Neural cell (in vitro differentiated cells): ENCODE measurements around the gene RYR3. TPM values are rescaled to one million over a fixed set of nuclear protein-coding genes. Genes with fewer than 3 reads are reported as not detected.

Source experiments
- H2AFZ ChIP-seq: fragments of 200-600, 300-800 bp; sonication (generic), shearing (Covaris generic); 2 replicates; pipeline ENCODE4 v1.6.0; 2014; ENCODE audit warnings: low read depth, mild to moderate bottlenecking, antibody characterized with exemption, low read length, moderate library complexity
- H3F3A ChIP-seq: fragments of 200-600 bp; shearing (Covaris generic); 2 replicates; pipeline ENCODE4 v1.6.1; 2016; ENCODE audit warnings: mild to moderate bottlenecking, moderate library complexity, mixed read lengths, antibody characterized with exemption, low read length; ENCODE audit not compliant: insufficient read depth, poor library complexity, severe bottlenecking
- H3K27ac ChIP-seq: fragments of 200-600, 300-800 bp; sonication (generic), shearing (Covaris generic); 2 replicates; pipeline ENCODE4 v1.5.1; 2014; ENCODE audit warnings: mild to moderate bottlenecking, low read length, moderate library complexity
- H3K27me3 ChIP-seq: fragments of 300-800, 200-600 bp; sonication (generic), shearing (Covaris generic); 2 replicates; pipeline ENCODE4 v1.6.0; 2014; ENCODE audit warnings: mild to moderate bottlenecking, low read depth, low read length, moderate library complexity; ENCODE audit not compliant: insufficient read depth
- H3K36me3 ChIP-seq: fragments of 300-800, 200-600 bp; sonication (generic), shearing (Covaris generic); 2 replicates; pipeline ENCODE4 v1.5.1; 2014; ENCODE audit warnings: mild to moderate bottlenecking, antibody characterized with exemption, low read length, moderate library complexity; ENCODE audit not compliant: insufficient read depth
- H3K4me2 ChIP-seq: fragments of 300-800, 200-600 bp; sonication (generic), shearing (Covaris generic); 2 replicates; pipeline ENCODE4 v1.6.0; 2014; ENCODE audit warnings: mild to moderate bottlenecking, low read length
- H3K4me3 ChIP-seq: fragments of 300-800, 200-600 bp; sonication (generic), shearing (Covaris generic); 2 replicates; pipeline ENCODE4 v1.5.1; 2014; ENCODE audit warnings: mild to moderate bottlenecking, low read length, moderate library complexity
- H3K79me2 ChIP-seq: fragments of 200-600 bp; shearing (Covaris generic); replicated peaks from 2 replicates; pipeline ENCODE4 v1.6.0; 2014; ENCODE audit warnings: mild to moderate bottlenecking, low read length, moderate library complexity; ENCODE audit not compliant: insufficient read depth
- H3K9ac ChIP-seq: fragments of 300-800, 200-600 bp; sonication (generic), shearing (Covaris generic); 2 replicates; pipeline ENCODE4 v1.6.1; 2016; ENCODE audit warnings: mild to moderate bottlenecking, low read length, mixed read lengths
- H3K9me2 ChIP-seq: fragments of 200-600 bp; shearing (Covaris generic); 2 replicates; pipeline ENCODE4 v1.6.1; 2016; ENCODE audit warnings: mild to moderate bottlenecking, low read length, mixed read lengths; ENCODE audit not compliant: insufficient read depth
- H3K9me3 ChIP-seq: fragments of 200-600, 300-800 bp; sonication (generic), shearing (Covaris generic); 2 replicates; pipeline ENCODE4 v1.6.1; 2016; ENCODE audit warnings: mild to moderate bottlenecking, mixed run types, low read length, moderate library complexity, mixed read lengths
- H4K20me1 ChIP-seq: fragments of 200-600 bp; shearing (Covaris generic); 2 replicates; pipeline ENCODE4 v1.6.1; 2016; ENCODE audit warnings: mild to moderate bottlenecking, mixed run types; ENCODE audit not compliant: insufficient read depth
- EP300 ChIP-seq: fragments of 450-650 bp; conservative IDR thresholded peaks from 2 replicates; pipeline ENCODE4 v1.6.1; 2014; ENCODE audit warnings: antibody characterized with exemption, mild to moderate bottlenecking, moderate library complexity; ENCODE audit not compliant: poor library complexity, severe bottlenecking
- EZH2 ChIP-seq: fragments of 200-600, 300-800 bp; shearing (Covaris generic), sonication (generic); IDR thresholded peaks from 2 replicates; pipeline ENCODE4 v1.6.1; 2014; ENCODE audit warnings: antibody characterized with exemption, low read length, borderline replicate concordance, mild to moderate bottlenecking; ENCODE audit not compliant: insufficient read depth, poor library complexity, severe bottlenecking
- MXI1 ChIP-seq: fragments of 450-650 bp; conservative IDR thresholded peaks from 2 replicates; pipeline ENCODE4 v1.6.1; 2014; ENCODE audit warnings: antibody characterized with exemption, mild to moderate bottlenecking; ENCODE audit not compliant: poor library complexity, severe bottlenecking
- POLR2AphosphoS5 ChIP-seq: IDR thresholded peaks from 2 replicates; pipeline ENCODE4 v1.6.1; 2012
- RAD21 ChIP-seq: fragments of 450-650 bp; conservative IDR thresholded peaks from 2 replicates; pipeline ENCODE4 v1.6.1; 2014; ENCODE audit warnings: antibody characterized with exemption, mild to moderate bottlenecking, moderate library complexity
- SMC3 ChIP-seq: fragments of 450-650 bp; conservative IDR thresholded peaks from 2 replicates; pipeline ENCODE4 v1.6.1; 2014; ENCODE audit warnings: antibody characterized with exemption, mild to moderate bottlenecking, moderate library complexity; ENCODE audit not compliant: poor library complexity
- TAF1 ChIP-seq: IDR thresholded peaks from 2 replicates; pipeline ENCODE4 v1.6.1; 2012; ENCODE audit warnings: low read depth
- polyA plus RNA-seq: library from polyadenylated mRNA; depleted of rRNA; stranded (reverse); fragments of >200 nt; gene quantifications from 2 replicates; pipeline ENCODE4 v1.2.3, GENCODE V29; 2014
- TF ChIP-seq, protein P1 (sequence below): fragments of 450-650 bp; IDR thresholded peaks from 2 replicates; pipeline ENCODE4 v1.5.1; 2014; ENCODE audit warnings: antibody characterized with exemption, mild to moderate bottlenecking, moderate library complexity; ENCODE audit not compliant: poor library complexity, severe bottlenecking
- TF ChIP-seq, protein P2 (sequence below): IDR thresholded peaks from 2 replicates; pipeline ENCODE4 v1.6.1; 2012; ENCODE audit warnings: borderline replicate concordance

Gene RYR3
- polyA plus RNA-seq, 1 donor from 2014 or later, result 12.6 TPM

DNA sequence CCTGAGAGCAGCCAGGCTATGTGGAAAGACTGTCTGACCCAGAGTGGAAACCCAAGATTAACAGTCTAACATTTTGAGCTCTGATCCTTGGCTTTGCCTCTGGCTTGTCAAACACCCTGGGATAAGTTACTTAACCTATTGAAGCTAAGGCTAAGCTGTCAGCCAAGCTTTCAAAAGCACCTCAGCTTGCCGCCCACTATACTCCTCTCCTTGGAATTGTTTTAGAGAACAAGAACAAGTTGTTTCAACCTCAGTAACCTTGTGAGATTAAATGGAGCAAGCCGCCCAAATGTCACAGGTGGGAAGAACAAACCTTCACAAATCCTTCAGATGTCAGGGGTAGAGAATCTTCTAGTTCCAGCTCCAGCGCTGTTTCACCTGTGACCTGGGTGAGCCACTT is 235.1 kb downstream of the RYR3 start:
- H3K9me2 ChIP-seq, result no peaks in the 10 kb centered on the region
- H3K4me2 ChIP-seq, result no peak overlapping the region
- no peaks in the 10 kb centered on the region for H4K20me1 ChIP-seq
- no peaks in the 10 kb centered on the region for H3F3A ChIP-seq
- no peak overlapping the region for H3K4me3 ChIP-seq
- TF ChIP-seq, protein P1, sequence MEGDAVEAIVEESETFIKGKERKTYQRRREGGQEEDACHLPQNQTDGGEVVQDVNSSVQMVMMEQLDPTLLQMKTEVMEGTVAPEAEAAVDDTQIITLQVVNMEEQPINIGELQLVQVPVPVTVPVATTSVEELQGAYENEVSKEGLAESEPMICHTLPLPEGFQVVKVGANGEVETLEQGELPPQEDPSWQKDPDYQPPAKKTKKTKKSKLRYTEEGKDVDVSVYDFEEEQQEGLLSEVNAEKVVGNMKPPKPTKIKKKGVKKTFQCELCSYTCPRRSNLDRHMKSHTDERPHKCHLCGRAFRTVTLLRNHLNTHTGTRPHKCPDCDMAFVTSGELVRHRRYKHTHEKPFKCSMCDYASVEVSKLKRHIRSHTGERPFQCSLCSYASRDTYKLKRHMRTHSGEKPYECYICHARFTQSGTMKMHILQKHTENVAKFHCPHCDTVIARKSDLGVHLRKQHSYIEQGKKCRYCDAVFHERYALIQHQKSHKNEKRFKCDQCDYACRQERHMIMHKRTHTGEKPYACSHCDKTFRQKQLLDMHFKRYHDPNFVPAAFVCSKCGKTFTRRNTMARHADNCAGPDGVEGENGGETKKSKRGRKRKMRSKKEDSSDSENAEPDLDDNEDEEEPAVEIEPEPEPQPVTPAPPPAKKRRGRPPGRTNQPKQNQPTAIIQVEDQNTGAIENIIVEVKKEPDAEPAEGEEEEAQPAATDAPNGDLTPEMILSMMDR, result no peak
- TF ChIP-seq TAF1 (no peak), SMC3 (no peak), EZH2 (no peak), MXI1 (no peak), RAD21 (no peak), EP300 (no peak), POLR2AphosphoS5 (no peak)
- TF ChIP-seq, protein P2, sequence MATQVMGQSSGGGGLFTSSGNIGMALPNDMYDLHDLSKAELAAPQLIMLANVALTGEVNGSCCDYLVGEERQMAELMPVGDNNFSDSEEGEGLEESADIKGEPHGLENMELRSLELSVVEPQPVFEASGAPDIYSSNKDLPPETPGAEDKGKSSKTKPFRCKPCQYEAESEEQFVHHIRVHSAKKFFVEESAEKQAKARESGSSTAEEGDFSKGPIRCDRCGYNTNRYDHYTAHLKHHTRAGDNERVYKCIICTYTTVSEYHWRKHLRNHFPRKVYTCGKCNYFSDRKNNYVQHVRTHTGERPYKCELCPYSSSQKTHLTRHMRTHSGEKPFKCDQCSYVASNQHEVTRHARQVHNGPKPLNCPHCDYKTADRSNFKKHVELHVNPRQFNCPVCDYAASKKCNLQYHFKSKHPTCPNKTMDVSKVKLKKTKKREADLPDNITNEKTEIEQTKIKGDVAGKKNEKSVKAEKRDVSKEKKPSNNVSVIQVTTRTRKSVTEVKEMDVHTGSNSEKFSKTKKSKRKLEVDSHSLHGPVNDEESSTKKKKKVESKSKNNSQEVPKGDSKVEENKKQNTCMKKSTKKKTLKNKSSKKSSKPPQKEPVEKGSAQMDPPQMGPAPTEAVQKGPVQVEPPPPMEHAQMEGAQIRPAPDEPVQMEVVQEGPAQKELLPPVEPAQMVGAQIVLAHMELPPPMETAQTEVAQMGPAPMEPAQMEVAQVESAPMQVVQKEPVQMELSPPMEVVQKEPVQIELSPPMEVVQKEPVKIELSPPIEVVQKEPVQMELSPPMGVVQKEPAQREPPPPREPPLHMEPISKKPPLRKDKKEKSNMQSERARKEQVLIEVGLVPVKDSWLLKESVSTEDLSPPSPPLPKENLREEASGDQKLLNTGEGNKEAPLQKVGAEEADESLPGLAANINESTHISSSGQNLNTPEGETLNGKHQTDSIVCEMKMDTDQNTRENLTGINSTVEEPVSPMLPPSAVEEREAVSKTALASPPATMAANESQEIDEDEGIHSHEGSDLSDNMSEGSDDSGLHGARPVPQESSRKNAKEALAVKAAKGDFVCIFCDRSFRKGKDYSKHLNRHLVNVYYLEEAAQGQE, result no peak
- no peaks in the 10 kb centered on the region for H3K36me3 ChIP-seq
- no peaks in the 10 kb centered on the region for H3K27me3 ChIP-seq
- no peaks in the 10 kb centered on the region for H3K9me3 ChIP-seq
- H3K9ac ChIP-seq, result no peak overlapping the region
- H2AFZ ChIP-seq, result no peak overlapping the region
- no peak overlapping the region for H3K27ac ChIP-seq
- no peaks in the 10 kb centered on the region for H3K79me2 ChIP-seq

DNA sequence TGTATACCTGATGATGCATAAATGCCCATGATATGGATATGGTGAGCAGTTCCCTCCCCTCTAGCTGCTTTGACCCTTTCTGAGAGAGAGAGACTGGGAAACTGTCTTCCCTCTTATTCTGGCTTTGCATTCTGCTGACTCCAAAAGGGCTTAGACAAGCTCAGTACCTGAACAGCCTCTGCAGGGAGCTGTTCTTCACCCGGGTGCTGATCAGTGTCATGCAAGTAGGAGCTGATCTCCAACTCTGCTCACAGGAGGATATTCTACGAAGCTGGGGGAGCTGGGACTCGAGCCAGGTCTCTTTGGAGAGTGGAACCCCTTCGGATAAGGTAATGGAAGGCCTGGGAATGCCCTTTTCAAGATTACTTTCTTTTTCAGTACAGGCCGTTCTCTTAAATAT is 237.1 kb downstream of the RYR3 start:
- H4K20me1 ChIP-seq, result no peaks in the 10 kb centered on the region
- H2AFZ ChIP-seq, result no peak overlapping the region
- TF ChIP-seq EP300 (no peak), MXI1 (no peak), EZH2 (no peak), RAD21 (no peak), POLR2AphosphoS5 (no peak), TAF1 (no peak), SMC3 (no peak)
- TF ChIP-seq, protein P2, result no peak
- TF ChIP-seq, protein P1, result no peak
- no peaks in the 10 kb centered on the region for H3F3A ChIP-seq
- H3K27me3 ChIP-seq, result no peaks in the 10 kb centered on the region
- H3K4me3 ChIP-seq, result no peak overlapping the region
- no peak overlapping the region for H3K27ac ChIP-seq
- no peak overlapping the region for H3K4me2 ChIP-seq
- no peaks in the 10 kb centered on the region for H3K36me3 ChIP-seq
- H3K9ac ChIP-seq, result no peak overlapping the region
- H3K9me3 ChIP-seq, result no peaks in the 10 kb centered on the region
- no peaks in the 10 kb centered on the region for H3K79me2 ChIP-seq
- H3K9me2 ChIP-seq, result no peaks in the 10 kb centered on the region
